T-helper 1 cell treated with Interleukin-12 subunit alpha and Interleukin-12 subunit beta and Interleukin-4 antibody, amounts not matched to agents 30 μg/mL and 1 μg/mL, for 36 hours (primary cell): Measurements from ENCODE around the gene TRIM29.
"Not testable (repeated sequence)": the region's sequence is repeated elsewhere in the genome, so short reads cannot be mapped to it uniquely, and the experiment has no call there.

ENCODE experiments used
- H3K27ac Mint-ChIP-seq: one replicate; pipeline ENCODE4 v1.8.0; 2021; ENCODE audit warnings: mild to moderate bottlenecking, mixed read lengths
- H3K27me3 Mint-ChIP-seq: one replicate; pipeline ENCODE4 v1.8.0; 2021; ENCODE audit warnings: low read depth, mixed read lengths
- H3K36me3 Mint-ChIP-seq: one replicate; pipeline ENCODE4 v1.8.0; 2021; ENCODE audit warnings: low read depth, mixed read lengths
- H3K4me1 Mint-ChIP-seq: one replicate; pipeline ENCODE4 v1.8.0; 2021; ENCODE audit warnings: low read depth, mixed read lengths
- H3K4me3 Mint-ChIP-seq: one replicate; pipeline ENCODE4 v1.8.0; 2021; ENCODE audit warnings: mild to moderate bottlenecking, moderate library complexity, mixed read lengths
- H3K9me3 Mint-ChIP-seq: one replicate; pipeline ENCODE4 v1.8.0; 2021; ENCODE audit warnings: mixed read lengths

TRIM29 gene

GRCh38 chr11:120153221-120153620 lies 15.3 kb upstream of the TRIM29 start:
- Mint-ChIP-seq H3K4me3 (no peak overlapping the region), H3K27ac (no peak overlapping the region), H3K36me3 (no peaks in the 10 kb centered on the region), H3K9me3 (no peaks in the 10 kb centered on the region), H3K4me1 (no peaks in the 10 kb centered on the region), H3K27me3 (peaks cover 63% of the 10 kb centered on the region)

GRCh38 chr11:120151536-120151935 lies 13.6 kb upstream of the TRIM29 start:
- Mint-ChIP-seq H3K4me3 (no peak overlapping the region), H3K27me3 (peaks cover 50% of the 10 kb centered on the region), H3K27ac (no peak overlapping the region), H3K36me3 (no peaks in the 10 kb centered on the region), H3K4me1 (no peaks in the 10 kb centered on the region), H3K9me3 (no peaks in the 10 kb centered on the region)

- H3K27me3 Mint-ChIP-seq: peaks cover 40% of the 10 kb centered on the region
- no peak overlapping the region for H3K27ac Mint-ChIP-seq
- H3K36me3 Mint-ChIP-seq: no peaks in the 10 kb centered on the region
- no peak overlapping the region for H3K4me3 Mint-ChIP-seq
- no peaks in the 10 kb centered on the region for H3K4me1 Mint-ChIP-seq
- H3K9me3 Mint-ChIP-seq: no peaks in the 10 kb centered on the region
These were observed 11.3 kb upstream of the TRIM29 start for GRCh38 chr11:120149246-120149645.

GRCh38 chr11:120147950-120148270 lies 10.0 kb upstream of the TRIM29 start:
- no peaks in the 10 kb centered on the region for H3K9me3 Mint-ChIP-seq
- no peaks in the 10 kb centered on the region for H3K4me1 Mint-ChIP-seq
- H3K27me3 Mint-ChIP-seq: peaks cover 33% of the 10 kb centered on the region
- no peaks in the 10 kb centered on the region for H3K36me3 Mint-ChIP-seq
- H3K4me3 Mint-ChIP-seq: no peak overlapping the region
- H3K27ac Mint-ChIP-seq: no peak overlapping the region

- no peaks in the 10 kb centered on the region for H3K9me3 Mint-ChIP-seq
- H3K27ac Mint-ChIP-seq: no peak overlapping the region
- no peaks in the 10 kb centered on the region for H3K4me1 Mint-ChIP-seq
- H3K27me3 Mint-ChIP-seq: peaks cover 33% of the 10 kb centered on the region
- H3K36me3 Mint-ChIP-seq: no peaks in the 10 kb centered on the region
- H3K4me3 Mint-ChIP-seq: no peak overlapping the region
These were observed 9.4 kb upstream of the TRIM29 start for GRCh38 chr11:120147094-120147949.

GRCh38 chr11:120146413-120147093 lies 8.6 kb upstream of the TRIM29 start:
- Mint-ChIP-seq H3K36me3 (no peaks in the 10 kb centered on the region), H3K4me1 (no peaks in the 10 kb centered on the region), H3K9me3 (no peaks in the 10 kb centered on the region), H3K4me3 (no peak overlapping the region), H3K27ac (no peak overlapping the region), H3K27me3 (peaks cover 30% of the 10 kb centered on the region)

GRCh38 chr11:120144501-120144900 lies 6.6 kb upstream of the TRIM29 start:
- H3K4me1 Mint-ChIP-seq: no peaks in the 10 kb centered on the region
- no peaks in the 10 kb centered on the region for H3K9me3 Mint-ChIP-seq
- H3K4me3 Mint-ChIP-seq: no peak overlapping the region
- no peaks in the 10 kb centered on the region for H3K36me3 Mint-ChIP-seq
- H3K27ac Mint-ChIP-seq: no peak overlapping the region
- peaks cover 21% of the 10 kb centered on the region for H3K27me3 Mint-ChIP-seq

GRCh38 chr11:120143472-120143871 lies 5.6 kb upstream of the TRIM29 start:
- not testable (repeated sequence) for H3K27ac Mint-ChIP-seq, H3K9me3 Mint-ChIP-seq, H3K36me3 Mint-ChIP-seq, H3K4me1 Mint-ChIP-seq, H3K4me3 Mint-ChIP-seq
- peaks cover 12% of the 10 kb centered on the region for H3K27me3 Mint-ChIP-seq

- H3K4me1 Mint-ChIP-seq: no peaks in the 10 kb centered on the region
- H3K4me3 Mint-ChIP-seq: no peak overlapping the region
- no peaks in the 10 kb centered on the region for H3K9me3 Mint-ChIP-seq
- no peaks in the 10 kb centered on the region for H3K36me3 Mint-ChIP-seq
- H3K27me3 Mint-ChIP-seq: peaks cover 12% of the 10 kb centered on the region
- no peak overlapping the region for H3K27ac Mint-ChIP-seq
These were observed 4.7 kb upstream of the TRIM29 start for GRCh38 chr11:120142441-120143100.

GRCh38 chr11:120141768-120142423 lies 4.0 kb upstream of the TRIM29 start:
- no peaks in the 10 kb centered on the region for H3K36me3 Mint-ChIP-seq
- no peak overlapping the region for H3K27ac Mint-ChIP-seq
- H3K4me1 Mint-ChIP-seq: no peaks in the 10 kb centered on the region
- peaks cover 12% of the 10 kb centered on the region for H3K27me3 Mint-ChIP-seq
- no peaks in the 10 kb centered on the region for H3K9me3 Mint-ChIP-seq
- no peak overlapping the region for H3K4me3 Mint-ChIP-seq

- Mint-ChIP-seq H3K9me3 (no peaks in the 10 kb centered on the region), H3K27ac (no peak overlapping the region), H3K4me1 (no peaks in the 10 kb centered on the region), H3K36me3 (no peaks in the 10 kb centered on the region), H3K4me3 (no peak overlapping the region), H3K27me3 (peaks cover 12% of the 10 kb centered on the region)
These were observed 3.3 kb upstream of the TRIM29 start for GRCh38 chr11:120141113-120141767.

- Mint-ChIP-seq H3K9me3 (no peaks in the 10 kb centered on the region), H3K27me3 (peaks cover 7% of the 10 kb centered on the region), H3K4me1 (no peaks in the 10 kb centered on the region), H3K36me3 (no peaks in the 10 kb centered on the region), H3K27ac (no peak overlapping the region), H3K4me3 (no peak overlapping the region)
These were observed 1.6 kb upstream of the TRIM29 start for GRCh38 chr11:120139316-120140069.

GRCh38 chr11:120137187-120137610 lies 714 bp downstream of the TRIM29 start:
- H3K9me3 Mint-ChIP-seq: no peaks in the 10 kb centered on the region
- H3K4me1 Mint-ChIP-seq: no peaks in the 10 kb centered on the region
- H3K36me3 Mint-ChIP-seq: no peaks in the 10 kb centered on the region
- no peak overlapping the region for H3K27ac Mint-ChIP-seq
- no peak overlapping the region for H3K4me3 Mint-ChIP-seq
- H3K27me3 Mint-ChIP-seq: peaks cover 5% of the 10 kb centered on the region

GRCh38 chr11:120136356-120136755 lies 1.6 kb downstream of the TRIM29 start:
- no peak overlapping the region for H3K27ac Mint-ChIP-seq
- H3K9me3 Mint-ChIP-seq: no peaks in the 10 kb centered on the region
- peaks cover 5% of the 10 kb centered on the region for H3K27me3 Mint-ChIP-seq
- no peak overlapping the region for H3K4me3 Mint-ChIP-seq
- no peaks in the 10 kb centered on the region for H3K4me1 Mint-ChIP-seq
- H3K36me3 Mint-ChIP-seq: no peaks in the 10 kb centered on the region
